Measurements from ENCODE around the gene SNCAIP.
"Not testable (repeated sequence)": the region's sequence is repeated elsewhere in the genome, so short reads cannot be mapped to it uniquely, and the experiment has no call there.

The SNCAIP gene

GRCh38 chr5:122371511-122372151 is 59.6 kb downstream of the SNCAIP start:
- no peaks in the 10 kb centered on the region for H3K4me1 ChIP-seq (ENCODE audit: control insufficient read depth in 2 of 2, insufficient read depth in 2 of 2, low read length in 2 of 2)
- no peak overlapping the region for H3K4me3 ChIP-seq (ENCODE audit: low read length in 2 of 2)
- no peaks in the 10 kb centered on the region for H3K36me3 ChIP-seq (ENCODE audit: control insufficient read depth in 2 of 2, insufficient read depth in 2 of 2, low read length in 2 of 2)
- no peaks in the 10 kb centered on the region for H3K27me3 ChIP-seq (ENCODE audit: control insufficient read depth in 2 of 2, insufficient read depth in 2 of 2, low read length in 2 of 2)
- no peak overlapping the region for H3K27ac ChIP-seq (ENCODE audit: low read depth in 2 of 2, low read length in 2 of 2)
- H3K9me3 ChIP-seq (ENCODE audit: control insufficient read depth in 2 of 2, low read length in 2 of 2), result no peaks in the 10 kb centered on the region
- H3K9ac ChIP-seq (ENCODE audit: low read depth in 1 of 2, low read length in 2 of 2), result no peak overlapping the region

GRCh38 chr5:122374110-122374509 is 62.1 kb downstream of the SNCAIP start:
- Histone ChIP-seq H3K9ac (ENCODE audit: low read depth in 1 of 2, low read length in 2 of 2) (no peak overlapping the region), H3K4me1 (ENCODE audit: control insufficient read depth in 2 of 2, insufficient read depth in 2 of 2, low read length in 2 of 2) (no peaks in the 10 kb centered on the region), H3K9me3 (ENCODE audit: control insufficient read depth in 2 of 2, low read length in 2 of 2) (no peaks in the 10 kb centered on the region), H3K27ac (ENCODE audit: low read depth in 2 of 2, low read length in 2 of 2) (no peak overlapping the region), H3K36me3 (ENCODE audit: control insufficient read depth in 2 of 2, insufficient read depth in 2 of 2, low read length in 2 of 2) (no peaks in the 10 kb centered on the region), H3K4me3 (ENCODE audit: low read length in 2 of 2) (no peak overlapping the region), H3K27me3 (ENCODE audit: control insufficient read depth in 2 of 2, insufficient read depth in 2 of 2, low read length in 2 of 2) (no peaks in the 10 kb centered on the region)

GRCh38 chr5:122375801-122376200 is 63.8 kb downstream of the SNCAIP start:
- Histone ChIP-seq H3K4me3 (ENCODE audit: low read length in 2 of 2) (no peak overlapping the region), H3K9me3 (ENCODE audit: control insufficient read depth in 2 of 2, low read length in 2 of 2) (no peaks in the 10 kb centered on the region), H3K27ac (ENCODE audit: low read depth in 2 of 2, low read length in 2 of 2) (no peak overlapping the region), H3K36me3 (ENCODE audit: control insufficient read depth in 2 of 2, insufficient read depth in 2 of 2, low read length in 2 of 2) (no peaks in the 10 kb centered on the region), H3K9ac (ENCODE audit: low read depth in 1 of 2, low read length in 2 of 2) (no peak overlapping the region), H3K27me3 (ENCODE audit: control insufficient read depth in 2 of 2, insufficient read depth in 2 of 2, low read length in 2 of 2) (no peaks in the 10 kb centered on the region), H3K4me1 (ENCODE audit: control insufficient read depth in 2 of 2, insufficient read depth in 2 of 2, low read length in 2 of 2) (no peaks in the 10 kb centered on the region)

DNA sequence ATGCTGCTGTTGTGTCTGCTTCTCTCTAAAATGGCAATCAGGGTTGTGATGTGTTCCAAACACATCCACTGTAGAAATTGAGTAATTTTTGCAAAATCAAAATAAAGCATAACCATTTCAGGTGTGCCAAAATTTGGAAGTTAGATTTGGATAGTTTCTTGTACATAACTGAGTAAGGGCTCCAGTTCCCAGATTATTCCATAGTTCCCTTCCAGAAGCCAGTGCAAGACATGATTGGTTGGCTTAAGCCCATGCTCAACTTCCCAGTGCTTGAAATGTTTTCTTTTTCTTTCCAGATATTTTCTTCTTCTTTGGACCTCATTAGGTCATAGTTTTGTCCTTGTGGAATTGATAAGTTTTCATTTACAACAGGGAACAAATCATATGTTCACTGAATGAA is 64.2 kb downstream of the SNCAIP start:
- no peak overlapping the region for H3K27ac ChIP-seq (ENCODE audit: low read depth in 2 of 2, low read length in 2 of 2)
- no peaks in the 10 kb centered on the region for H3K36me3 ChIP-seq (ENCODE audit: control insufficient read depth in 2 of 2, insufficient read depth in 2 of 2, low read length in 2 of 2)
- H3K27me3 ChIP-seq (ENCODE audit: control insufficient read depth in 2 of 2, insufficient read depth in 2 of 2, low read length in 2 of 2), result no peaks in the 10 kb centered on the region
- no peaks in the 10 kb centered on the region for H3K9me3 ChIP-seq (ENCODE audit: control insufficient read depth in 2 of 2, low read length in 2 of 2)
- H3K4me3 ChIP-seq (ENCODE audit: low read length in 2 of 2), result no peak overlapping the region
- H3K9ac ChIP-seq (ENCODE audit: low read depth in 1 of 2, low read length in 2 of 2), result no peak overlapping the region
- no peaks in the 10 kb centered on the region for H3K4me1 ChIP-seq (ENCODE audit: control insufficient read depth in 2 of 2, insufficient read depth in 2 of 2, low read length in 2 of 2)

- H3K27me3 ChIP-seq (ENCODE audit: control insufficient read depth in 2 of 2, insufficient read depth in 2 of 2, low read length in 2 of 2), result no peaks in the 10 kb centered on the region
- no peak overlapping the region for H3K4me3 ChIP-seq (ENCODE audit: low read length in 2 of 2)
- H3K9me3 ChIP-seq (ENCODE audit: control insufficient read depth in 2 of 2, low read length in 2 of 2), result no peaks in the 10 kb centered on the region
- no peak overlapping the region for H3K9ac ChIP-seq (ENCODE audit: low read depth in 1 of 2, low read length in 2 of 2)
- H3K27ac ChIP-seq (ENCODE audit: low read depth in 2 of 2, low read length in 2 of 2), result no peak overlapping the region
- no peaks in the 10 kb centered on the region for H3K36me3 ChIP-seq (ENCODE audit: control insufficient read depth in 2 of 2, insufficient read depth in 2 of 2, low read length in 2 of 2)
- no peaks in the 10 kb centered on the region for H3K4me1 ChIP-seq (ENCODE audit: control insufficient read depth in 2 of 2, insufficient read depth in 2 of 2, low read length in 2 of 2)
Observed at GRCh38 chr5:122377026-122377425, 65.0 kb downstream of the SNCAIP start.

DNA sequence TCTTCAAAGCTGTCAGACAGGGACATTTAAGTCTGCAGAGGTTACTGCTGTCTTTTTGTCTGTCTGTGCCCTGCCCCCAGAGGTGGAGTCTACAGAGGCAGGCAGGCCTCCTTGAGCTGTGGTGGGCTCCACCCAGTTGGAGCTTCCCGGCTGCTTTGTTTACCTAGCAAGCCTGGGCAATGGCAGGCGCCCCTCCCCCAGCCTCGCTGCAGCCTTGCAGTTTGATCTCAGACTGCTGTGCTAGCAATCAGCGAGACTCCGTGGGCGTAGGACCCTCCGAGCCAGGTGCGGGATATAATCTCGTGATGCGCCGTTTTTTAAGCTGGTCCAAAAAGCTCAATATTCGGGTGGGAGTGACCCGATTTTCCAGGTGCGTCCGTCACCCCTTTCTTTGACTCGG is 70.9 kb downstream of the SNCAIP start:
- H3K4me3 ChIP-seq (ENCODE audit: low read length in 2 of 2); H3K9ac ChIP-seq (ENCODE audit: low read depth in 1 of 2, low read length in 2 of 2); H3K4me1 ChIP-seq (ENCODE audit: control insufficient read depth in 2 of 2, insufficient read depth in 2 of 2, low read length in 2 of 2); H3K27me3 ChIP-seq (ENCODE audit: control insufficient read depth in 2 of 2, insufficient read depth in 2 of 2, low read length in 2 of 2); H3K36me3 ChIP-seq (ENCODE audit: control insufficient read depth in 2 of 2, insufficient read depth in 2 of 2, low read length in 2 of 2); H3K9me3 ChIP-seq (ENCODE audit: control insufficient read depth in 2 of 2, low read length in 2 of 2); H3K27ac ChIP-seq (ENCODE audit: low read depth in 2 of 2, low read length in 2 of 2): not testable (repeated sequence)

DNA sequence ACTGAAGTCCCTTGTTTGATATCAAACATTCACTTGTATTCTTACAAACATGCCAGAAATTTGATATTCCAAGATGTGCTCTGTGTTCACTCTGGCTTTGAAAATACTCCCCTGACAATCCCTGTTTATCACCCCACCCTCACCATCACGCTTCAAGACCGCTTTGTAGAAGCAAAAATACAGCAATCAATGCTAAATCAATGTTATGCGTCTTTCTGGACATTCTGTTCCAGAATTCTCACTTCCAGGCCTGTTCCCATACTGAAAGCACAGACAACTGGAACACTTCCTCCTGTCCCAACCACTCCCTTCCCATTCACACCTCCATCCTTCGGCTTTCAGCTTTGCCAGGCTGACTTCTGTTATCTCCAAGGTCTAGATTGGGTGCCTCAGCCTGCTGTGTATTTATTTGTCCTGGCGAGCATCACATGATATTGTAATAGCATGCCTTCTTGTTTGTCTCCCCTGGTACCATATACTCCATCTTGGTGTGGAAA is 72.8 kb downstream of the SNCAIP start:
- Histone ChIP-seq H3K9me3 (ENCODE audit: control insufficient read depth in 2 of 2, low read length in 2 of 2) (no peaks in the 10 kb centered on the region), H3K27ac (ENCODE audit: low read depth in 2 of 2, low read length in 2 of 2) (no peak overlapping the region)

GRCh38 chr5:122385286-122385685 is 73.2 kb downstream of the SNCAIP start:
- no peak overlapping the region for H3K27ac ChIP-seq (ENCODE audit: low read depth in 2 of 2, low read length in 2 of 2)
- no peak overlapping the region for H3K4me3 ChIP-seq (ENCODE audit: low read length in 2 of 2)
- no peaks in the 10 kb centered on the region for H3K27me3 ChIP-seq (ENCODE audit: control insufficient read depth in 2 of 2, insufficient read depth in 2 of 2, low read length in 2 of 2)
- no peaks in the 10 kb centered on the region for H3K4me1 ChIP-seq (ENCODE audit: control insufficient read depth in 2 of 2, insufficient read depth in 2 of 2, low read length in 2 of 2)
- H3K36me3 ChIP-seq (ENCODE audit: control insufficient read depth in 2 of 2, insufficient read depth in 2 of 2, low read length in 2 of 2), result no peaks in the 10 kb centered on the region
- H3K9ac ChIP-seq (ENCODE audit: low read depth in 1 of 2, low read length in 2 of 2), result no peak overlapping the region
- H3K9me3 ChIP-seq (ENCODE audit: control insufficient read depth in 2 of 2, low read length in 2 of 2), result no peaks in the 10 kb centered on the region

More for the DNA sequence above, 72.8 kb downstream of the SNCAIP start:
- Histone ChIP-seq H3K36me3 (ENCODE audit: control insufficient read depth in 2 of 2, insufficient read depth in 2 of 2, low read length in 2 of 2) (no peaks in the 10 kb centered on the region), H3K9ac (ENCODE audit: low read depth in 1 of 2, low read length in 2 of 2) (no peak overlapping the region), H3K27me3 (ENCODE audit: control insufficient read depth in 2 of 2, insufficient read depth in 2 of 2, low read length in 2 of 2) (no peaks in the 10 kb centered on the region), H3K4me1 (ENCODE audit: control insufficient read depth in 2 of 2, insufficient read depth in 2 of 2, low read length in 2 of 2) (no peaks in the 10 kb centered on the region), H3K4me3 (ENCODE audit: low read length in 2 of 2) (no peak overlapping the region)

DNA sequence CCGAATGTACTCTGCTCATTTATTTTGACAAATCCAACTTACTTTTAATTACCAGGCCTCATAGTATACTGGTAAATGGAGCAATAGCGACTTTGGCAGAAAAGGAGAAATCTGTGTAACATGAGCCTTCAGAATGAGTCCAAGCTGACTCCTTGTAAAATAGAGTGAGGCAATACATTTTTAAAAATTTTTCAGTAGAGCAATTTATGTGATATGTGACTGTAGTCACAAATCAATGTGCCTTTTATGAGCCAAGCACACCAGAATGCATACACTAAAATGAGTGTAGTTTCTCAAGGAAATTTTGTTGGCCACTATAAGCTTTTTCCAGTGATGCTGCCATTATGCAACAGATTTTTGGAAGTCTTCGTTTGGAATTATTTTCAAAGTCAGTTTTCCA is 73.8 kb downstream of the SNCAIP start:
- H3K4me1 ChIP-seq (ENCODE audit: control insufficient read depth in 2 of 2, insufficient read depth in 2 of 2, low read length in 2 of 2), result no peaks in the 10 kb centered on the region
- H3K27me3 ChIP-seq (ENCODE audit: control insufficient read depth in 2 of 2, insufficient read depth in 2 of 2, low read length in 2 of 2), result no peaks in the 10 kb centered on the region
- H3K36me3 ChIP-seq (ENCODE audit: control insufficient read depth in 2 of 2, insufficient read depth in 2 of 2, low read length in 2 of 2), result no peaks in the 10 kb centered on the region
- H3K27ac ChIP-seq (ENCODE audit: low read depth in 2 of 2, low read length in 2 of 2), result no peak overlapping the region
- H3K4me3 ChIP-seq (ENCODE audit: low read length in 2 of 2), result no peak overlapping the region
- no peaks in the 10 kb centered on the region for H3K9me3 ChIP-seq (ENCODE audit: control insufficient read depth in 2 of 2, low read length in 2 of 2)
- no peak overlapping the region for H3K9ac ChIP-seq (ENCODE audit: low read depth in 1 of 2, low read length in 2 of 2)

DNA sequence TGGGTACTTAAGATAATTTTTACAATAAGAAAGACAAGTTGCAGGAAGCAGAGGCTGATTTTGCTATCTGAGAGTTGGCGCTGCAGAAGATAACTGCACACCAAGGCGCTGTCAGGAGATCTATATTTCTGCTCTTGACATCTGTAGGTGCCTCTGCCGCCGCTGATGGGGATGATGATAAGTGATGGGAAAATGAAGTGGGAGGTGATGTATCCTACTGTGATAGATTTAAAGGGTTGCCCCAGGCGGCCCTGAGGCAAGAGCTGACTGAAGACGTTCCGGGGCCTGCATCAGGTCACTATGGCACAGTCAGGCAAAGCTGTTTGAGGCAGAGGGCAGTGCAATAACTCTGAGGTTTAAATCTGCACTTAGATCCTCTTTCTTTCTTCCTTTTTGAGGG is 78.1 kb downstream of the SNCAIP start:
- H3K9me3 ChIP-seq (ENCODE audit: control insufficient read depth in 2 of 2, low read length in 2 of 2), result no peaks in the 10 kb centered on the region
- H3K4me1 ChIP-seq (ENCODE audit: control insufficient read depth in 2 of 2, insufficient read depth in 2 of 2, low read length in 2 of 2), result no peaks in the 10 kb centered on the region
- no peaks in the 10 kb centered on the region for H3K36me3 ChIP-seq (ENCODE audit: control insufficient read depth in 2 of 2, insufficient read depth in 2 of 2, low read length in 2 of 2)
- H3K27ac ChIP-seq (ENCODE audit: low read depth in 2 of 2, low read length in 2 of 2), result no peak overlapping the region
- no peak overlapping the region for H3K4me3 ChIP-seq (ENCODE audit: low read length in 2 of 2)
- no peaks in the 10 kb centered on the region for H3K27me3 ChIP-seq (ENCODE audit: control insufficient read depth in 2 of 2, insufficient read depth in 2 of 2, low read length in 2 of 2)
- H3K9ac ChIP-seq (ENCODE audit: low read depth in 1 of 2, low read length in 2 of 2), result no peak overlapping the region

GRCh38 chr5:122390694-122391093 is 78.7 kb downstream of the SNCAIP start:
- Histone ChIP-seq H3K27ac (ENCODE audit: low read depth in 2 of 2, low read length in 2 of 2) (no peak overlapping the region), H3K27me3 (ENCODE audit: control insufficient read depth in 2 of 2, insufficient read depth in 2 of 2, low read length in 2 of 2) (no peaks in the 10 kb centered on the region), H3K9ac (ENCODE audit: low read depth in 1 of 2, low read length in 2 of 2) (no peak overlapping the region), H3K4me3 (ENCODE audit: low read length in 2 of 2) (no peak overlapping the region), H3K9me3 (ENCODE audit: control insufficient read depth in 2 of 2, low read length in 2 of 2) (no peaks in the 10 kb centered on the region), H3K4me1 (ENCODE audit: control insufficient read depth in 2 of 2, insufficient read depth in 2 of 2, low read length in 2 of 2) (no peaks in the 10 kb centered on the region), H3K36me3 (ENCODE audit: control insufficient read depth in 2 of 2, insufficient read depth in 2 of 2, low read length in 2 of 2) (no peaks in the 10 kb centered on the region)
